HEK293T (cell line): ENCODE measurements around the gene TMEM229B.

Experiments used
- CTBP1 ChIP-seq: fragments of 450-650 bp; IDR thresholded peaks from 2 replicates; pipeline ENCODE4 v1.6.1; 2016; ENCODE audit warnings: borderline replicate concordance
- FOXA1 ChIP-seq: fragments of 450-650 bp; IDR thresholded peaks from 2 replicates; pipeline ENCODE4 v1.6.1; 2016; ENCODE audit warnings: mild to moderate bottlenecking
- FOXK2 ChIP-seq: fragments of 450-650 bp; IDR thresholded peaks from 2 replicates; pipeline ENCODE4 v1.6.1; 2016; ENCODE audit warnings: mild to moderate bottlenecking
- L3MBTL2 ChIP-seq: fragments of 450-650 bp; conservative IDR thresholded peaks from 2 replicates; pipeline ENCODE4 v1.6.1; 2016; ENCODE audit warnings: mild to moderate bottlenecking
- NFRKB ChIP-seq: fragments of 450-650 bp; IDR thresholded peaks from 2 replicates; pipeline ENCODE4 v1.6.1; 2016; ENCODE audit warnings: mild to moderate bottlenecking, moderate library complexity
- PKNOX1 ChIP-seq: fragments of 450-650 bp; IDR thresholded peaks from 2 replicates; pipeline ENCODE4 v1.6.1; 2016
- SP1 ChIP-seq: fragments of 450-650 bp; IDR thresholded peaks from 2 replicates; pipeline ENCODE4 v1.6.1; 2017

- TF ChIP-seq SP1 = no peak
- no peak for TF ChIP-seq CTBP1
- no peak for TF ChIP-seq FOXA1
- no peak for TF ChIP-seq PKNOX1
- no peak for TF ChIP-seq NFRKB
- TF ChIP-seq L3MBTL2 = no peak
- no peak for TF ChIP-seq FOXK2
Observed at GRCh38 chr14:67449096-67449495, 39.4 kb downstream of the TMEM229B start.
